SU-DHL-6 (cell line): ENCODE data around the gene PRRG2.

Experiments used
- H2AFZ ChIP-seq: fragments of 200-600 bp; sonication (generic); 2 replicates; pipeline ENCODE4 v1.6.1; 2014; ENCODE audit warnings: low read depth, mild to moderate bottlenecking, moderate library complexity, mixed read lengths, antibody characterized with exemption, low read length; ENCODE audit not compliant: severe bottlenecking
- H3F3A ChIP-seq: fragments of 200-600 bp; shearing (Covaris generic); 2 replicates; pipeline ENCODE4 v1.6.0; 2016; ENCODE audit warnings: antibody characterized with exemption, mild to moderate bottlenecking; ENCODE audit not compliant: insufficient read depth
- H3K27ac ChIP-seq: fragments of 200-600 bp; sonication (generic); 2 replicates; pipeline ENCODE4 v1.5.1; 2016; ENCODE audit warnings: low read depth, mild to moderate bottlenecking, low read length, moderate library complexity, mixed read lengths
- H3K27me3 ChIP-seq: fragments of 200-600 bp; sonication (generic), shearing (Covaris generic); 2 replicates; pipeline ENCODE4 v1.6.0; 2014; ENCODE audit warnings: mild to moderate bottlenecking, low read length
- H3K36me3 ChIP-seq: fragments of 200-600 bp; sonication (generic); 2 replicates; pipeline ENCODE4 v1.6.1; 2014; ENCODE audit warnings: mild to moderate bottlenecking, low read length, mixed read lengths
- H3K4me2 ChIP-seq: fragments of 300-600, 200-600 bp; shearing (Covaris generic), sonication (generic); 2 replicates; pipeline ENCODE4 v1.6.0; 2014; ENCODE audit warnings: low read length, low read depth, mild to moderate bottlenecking; ENCODE audit not compliant: poor library complexity, severe bottlenecking
- H3K4me3 ChIP-seq: fragments of 200-600 bp; sonication (generic); 2 replicates; pipeline ENCODE4 v1.5.1; 2014; ENCODE audit warnings: antibody characterized with exemption, low read length, mild to moderate bottlenecking, mixed read lengths; ENCODE audit not compliant: insufficient read depth, poor library complexity, severe bottlenecking
- H3K79me2 ChIP-seq: fragments of 200-600 bp; sonication (generic); 2 replicates; pipeline ENCODE4 v1.6.1; 2014; ENCODE audit warnings: mild to moderate bottlenecking, low read length, moderate library complexity; ENCODE audit not compliant: insufficient read depth
- H3K9ac ChIP-seq: fragments of 200-600 bp; sonication (generic); 2 replicates; pipeline ENCODE4 v1.7.0; 2014; ENCODE audit warnings: mild to moderate bottlenecking, low read length
- H3K9me2 ChIP-seq: fragments of 200-600 bp; sonication (generic); replicated peaks from 2 replicates; pipeline ENCODE4 v1.6.1; 2014; ENCODE audit warnings: low read length; ENCODE audit not compliant: insufficient read depth
- H3K9me3 ChIP-seq: fragments of 200-600 bp; sonication (generic); 2 replicates; pipeline ENCODE4 v1.6.1; 2014; ENCODE audit warnings: low read length, mixed read lengths; ENCODE audit not compliant: insufficient read depth
- H4K20me1 ChIP-seq: fragments of 200-600 bp; sonication (generic); 2 replicates; pipeline ENCODE4 v1.6.1; 2014; ENCODE audit warnings: low read depth, mild to moderate bottlenecking, antibody characterized with exemption, low read length, moderate library complexity, mixed read lengths
- EZH2phosphoT487 ChIP-seq: fragments of 200-600 bp; sonication (generic), shearing (Covaris generic); conservative IDR thresholded peaks from 2 replicates; pipeline ENCODE4 v1.6.1; 2018; ENCODE audit warnings: mild to moderate bottlenecking, antibody characterized with exemption, low read length, moderate library complexity, mixed read lengths
- TF ChIP-seq, protein P1 (sequence below): fragments of 200-600 bp; sonication (generic); IDR thresholded peaks from one replicate; pipeline ENCODE4 v1.5.1; 2017; ENCODE audit warnings: antibody characterized with exemption, mild to moderate bottlenecking, low read length, moderate library complexity; ENCODE audit not compliant: insufficient read depth, poor library complexity, severe bottlenecking

The PRRG2 gene

DNA sequence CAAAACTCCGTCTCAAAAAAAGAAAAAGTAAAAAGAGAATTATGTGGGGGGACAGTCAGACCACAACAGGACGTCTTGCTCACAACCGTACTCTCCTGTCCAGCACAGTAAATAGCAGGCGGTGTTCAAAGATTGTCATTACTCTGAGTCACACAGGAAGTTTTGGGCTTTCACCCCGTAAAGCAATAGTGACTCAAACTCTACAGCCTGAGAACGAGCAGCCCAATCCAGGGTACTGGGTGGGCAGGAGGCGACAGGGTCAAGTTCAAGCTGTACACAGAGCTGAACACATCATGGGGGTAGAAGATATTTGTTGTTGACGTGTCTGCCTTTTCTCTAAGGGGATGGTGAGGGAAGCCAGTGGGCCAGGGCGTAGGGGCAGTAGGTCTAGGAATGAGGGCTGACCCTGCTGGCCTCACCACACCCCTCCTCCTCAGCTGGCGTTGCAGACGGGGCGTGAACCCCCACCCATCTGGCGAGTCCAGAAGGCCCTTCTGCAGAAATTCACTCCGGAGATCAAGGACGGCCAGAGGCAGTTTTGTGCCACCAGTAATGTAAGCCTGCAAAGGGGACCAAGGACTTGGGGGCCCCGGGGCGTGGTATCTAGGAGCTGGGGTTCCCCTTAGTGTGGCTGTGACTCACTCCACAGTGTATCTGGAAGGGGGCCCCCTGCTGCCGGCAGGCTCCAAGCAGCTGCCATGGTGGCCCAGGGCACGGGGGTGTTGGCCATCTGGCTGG is 33.1 kb downstream of the PRRG2 start:
- H3F3A ChIP-seq, result no peaks in the 10 kb centered on the region
- no peaks in the 10 kb centered on the region for H3K27me3 ChIP-seq

DNA sequence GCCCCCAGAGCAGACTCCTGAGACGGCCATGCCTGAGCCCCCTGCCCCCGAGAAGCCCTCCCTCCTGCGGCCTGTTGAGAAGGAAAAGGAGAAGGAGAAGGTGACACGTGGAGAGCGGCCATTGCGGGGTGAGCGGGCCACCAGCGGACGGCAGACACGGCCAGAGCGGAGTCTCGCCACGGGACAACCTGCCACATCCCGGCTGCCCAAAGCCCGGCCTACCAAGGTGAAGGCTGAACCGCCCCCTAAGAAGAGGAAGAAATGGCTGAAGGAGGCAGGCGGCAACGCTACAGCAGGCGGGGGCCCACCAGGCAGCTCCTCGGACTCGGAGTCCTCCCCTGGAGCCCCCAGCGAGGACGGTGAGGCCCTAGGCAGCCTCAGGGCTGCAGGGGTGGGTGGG is 34.7 kb downstream of the PRRG2 start:
- no peak overlapping the region for H3K9ac ChIP-seq
- no peak overlapping the region for H3K27ac ChIP-seq
- H3F3A ChIP-seq, result no peaks in the 10 kb centered on the region
- no peak overlapping the region for H3K4me3 ChIP-seq
- no peaks in the 10 kb centered on the region for H4K20me1 ChIP-seq
- no peak overlapping the region for H3K4me2 ChIP-seq
- no peaks in the 10 kb centered on the region for H3K9me2 ChIP-seq
- no peaks in the 10 kb centered on the region for H3K9me3 ChIP-seq
- no peaks in the 10 kb centered on the region for H3K36me3 ChIP-seq
- no peaks in the 10 kb centered on the region for H3K27me3 ChIP-seq
- TF ChIP-seq EZH2phosphoT487, result no peak
- TF ChIP-seq, protein P1, sequence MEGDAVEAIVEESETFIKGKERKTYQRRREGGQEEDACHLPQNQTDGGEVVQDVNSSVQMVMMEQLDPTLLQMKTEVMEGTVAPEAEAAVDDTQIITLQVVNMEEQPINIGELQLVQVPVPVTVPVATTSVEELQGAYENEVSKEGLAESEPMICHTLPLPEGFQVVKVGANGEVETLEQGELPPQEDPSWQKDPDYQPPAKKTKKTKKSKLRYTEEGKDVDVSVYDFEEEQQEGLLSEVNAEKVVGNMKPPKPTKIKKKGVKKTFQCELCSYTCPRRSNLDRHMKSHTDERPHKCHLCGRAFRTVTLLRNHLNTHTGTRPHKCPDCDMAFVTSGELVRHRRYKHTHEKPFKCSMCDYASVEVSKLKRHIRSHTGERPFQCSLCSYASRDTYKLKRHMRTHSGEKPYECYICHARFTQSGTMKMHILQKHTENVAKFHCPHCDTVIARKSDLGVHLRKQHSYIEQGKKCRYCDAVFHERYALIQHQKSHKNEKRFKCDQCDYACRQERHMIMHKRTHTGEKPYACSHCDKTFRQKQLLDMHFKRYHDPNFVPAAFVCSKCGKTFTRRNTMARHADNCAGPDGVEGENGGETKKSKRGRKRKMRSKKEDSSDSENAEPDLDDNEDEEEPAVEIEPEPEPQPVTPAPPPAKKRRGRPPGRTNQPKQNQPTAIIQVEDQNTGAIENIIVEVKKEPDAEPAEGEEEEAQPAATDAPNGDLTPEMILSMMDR, result no peak
- peaks cover 8% of the 10 kb centered on the region; the same call in 1 of the 2 replicates for H3K79me2 ChIP-seq
- H2AFZ ChIP-seq, result no peak overlapping the region

More for the DNA sequence above, 33.1 kb downstream of the PRRG2 start:
- Histone ChIP-seq H3K9me2 (no peaks in the 10 kb centered on the region), H2AFZ (no peak overlapping the region), H3K9me3 (no peaks in the 10 kb centered on the region), H3K9ac (no peak overlapping the region), H3K36me3 (no peaks in the 10 kb centered on the region), H3K27ac (no peak overlapping the region), H4K20me1 (no peaks in the 10 kb centered on the region), H3K4me3 (no peak overlapping the region), H3K4me2 (no peak overlapping the region), H3K79me2 (peaks cover 13% of the 10 kb centered on the region)
- TF ChIP-seq, protein P1, result no peak
- TF ChIP-seq EZH2phosphoT487, result no peak

DNA sequence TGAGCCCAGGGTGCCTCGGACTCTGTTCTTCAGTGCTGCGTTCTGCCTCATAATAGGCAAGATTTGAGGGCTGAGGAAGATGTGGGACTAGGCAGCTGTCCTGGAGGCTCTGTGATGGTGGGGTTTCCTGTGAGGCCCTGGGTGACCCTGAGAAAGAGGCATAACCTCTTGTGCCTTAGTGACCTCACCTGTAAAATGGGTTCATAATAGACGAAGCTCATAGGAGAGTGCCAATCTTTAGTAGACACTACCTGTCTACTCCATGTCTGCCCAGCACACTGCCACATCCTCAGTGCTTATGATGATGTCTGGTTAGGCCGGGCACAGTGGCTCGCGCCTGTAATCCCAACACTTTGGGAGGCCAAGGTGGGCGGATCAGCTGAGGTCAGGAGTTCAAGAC is 35.4 kb downstream of the PRRG2 start:
- H3K79me2 ChIP-seq, result 0 out of 2 replicates have a peak, but pooled peaks cover 4% of the 10 kb centered on the region
- H3K27ac ChIP-seq, result no peak overlapping the region
- no peaks in the 10 kb centered on the region for H3K36me3 ChIP-seq

More for the DNA sequence above, 35.4 kb downstream of the PRRG2 start:
- Histone ChIP-seq H3K9me2 (no peaks in the 10 kb centered on the region), H3K27me3 (no peaks in the 10 kb centered on the region), H2AFZ (no peak overlapping the region), H3K4me2 (no peak overlapping the region), H3K4me3 (no peak overlapping the region), H4K20me1 (no peaks in the 10 kb centered on the region), H3F3A (no peaks in the 10 kb centered on the region), H3K9ac (no peak overlapping the region), H3K9me3 (no peaks in the 10 kb centered on the region)
- TF ChIP-seq, protein P1, result no peak
- TF ChIP-seq EZH2phosphoT487, result no peak
